ENCODE results near the gene NUCB1. TPM values are rescaled to one million over a fixed set of nuclear protein-coding genes. Genes with fewer than 3 reads are reported as not detected.

NUCB1 gene
- total and polyA plus RNA-seq, 9 of the 15 experiments (the other 6 are each of a cell fraction or from before 2014, with no cell fraction given) = 3.1 to 153 (median 71.7) TPM

DNA sequence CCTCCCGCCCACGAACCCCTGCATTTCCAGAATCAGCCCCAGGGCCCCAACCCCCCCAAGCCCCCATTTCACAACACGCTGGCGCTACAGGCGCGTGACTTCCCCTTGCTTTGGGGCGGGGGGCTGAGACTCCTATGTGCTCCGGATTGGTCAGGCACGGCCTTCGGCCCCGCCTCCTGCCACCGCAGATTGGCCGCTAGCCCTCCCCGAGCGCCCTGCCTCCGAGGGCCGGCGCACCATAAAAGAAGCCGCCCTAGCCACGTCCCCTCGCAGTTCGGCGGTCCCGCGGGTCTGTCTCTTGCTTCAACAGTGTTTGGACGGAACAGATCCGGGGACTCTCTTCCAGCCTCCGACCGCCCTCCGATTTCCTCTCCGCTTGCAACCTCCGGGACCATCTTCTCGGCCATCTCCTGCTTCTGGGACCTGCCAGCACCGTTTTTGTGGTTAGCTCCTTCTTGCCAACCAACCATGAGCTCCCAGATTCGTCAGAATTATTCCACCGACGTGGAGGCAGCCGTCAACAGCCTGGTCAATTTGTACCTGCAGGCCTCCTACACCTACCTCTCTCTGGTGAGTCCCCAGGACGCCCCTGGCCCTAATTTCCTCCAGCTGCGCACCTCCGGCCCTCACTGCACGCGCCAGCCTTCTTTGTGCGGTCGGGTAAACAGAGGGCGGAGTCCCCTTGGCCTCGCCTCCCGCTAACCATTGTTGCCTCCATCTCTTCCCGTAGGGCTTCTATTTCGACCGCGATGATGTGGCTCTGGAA, 65.1 kb downstream of the NUCB1 start, which contains the start of gene FTL (continued):
- no peak; the same call in 1 of the 2 replicates for TF ChIP-seq ZNF24 (IDR thresholded peaks at IDR 0.05)
- TF ChIP-seq SMARCE1 (IDR thresholded peaks at IDR 0.05) = no peak
- peak; percentile 68; the same call in 1 of the 2 replicates for TF ChIP-seq NBN (IDR thresholded peaks at IDR 0.05; ENCODE audit: low read depth)
- peak in 1 of 2 experiments; percentile 49; a peak in 1 of 4 replicates for TF ChIP-seq ETV6 (IDR thresholded peaks at IDR 0.05; ENCODE audit: borderline replicate concordance in 1 of 2, low read depth in 2 of 2, low read length in 1 of 2)
- peak; percentile 9; the same call in 1 of the 2 replicates for TF ChIP-seq ETV6 (CRISPR knock-in tag; IDR thresholded peaks at IDR 0.05; ENCODE audit: borderline replicate concordance)
- TF ChIP-seq, protein P1, sequence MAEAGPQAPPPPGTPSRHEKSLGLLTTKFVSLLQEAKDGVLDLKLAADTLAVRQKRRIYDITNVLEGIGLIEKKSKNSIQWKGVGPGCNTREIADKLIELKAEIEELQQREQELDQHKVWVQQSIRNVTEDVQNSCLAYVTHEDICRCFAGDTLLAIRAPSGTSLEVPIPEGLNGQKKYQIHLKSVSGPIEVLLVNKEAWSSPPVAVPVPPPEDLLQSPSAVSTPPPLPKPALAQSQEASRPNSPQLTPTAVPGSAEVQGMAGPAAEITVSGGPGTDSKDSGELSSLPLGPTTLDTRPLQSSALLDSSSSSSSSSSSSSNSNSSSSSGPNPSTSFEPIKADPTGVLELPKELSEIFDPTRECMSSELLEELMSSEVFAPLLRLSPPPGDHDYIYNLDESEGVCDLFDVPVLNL (CRISPR knock-in tag; IDR thresholded peaks at IDR 0.05; ENCODE audit: low read depth) = peak; percentile 32; the same call in 1 of the 2 replicates
- TF ChIP-seq, protein P2, sequence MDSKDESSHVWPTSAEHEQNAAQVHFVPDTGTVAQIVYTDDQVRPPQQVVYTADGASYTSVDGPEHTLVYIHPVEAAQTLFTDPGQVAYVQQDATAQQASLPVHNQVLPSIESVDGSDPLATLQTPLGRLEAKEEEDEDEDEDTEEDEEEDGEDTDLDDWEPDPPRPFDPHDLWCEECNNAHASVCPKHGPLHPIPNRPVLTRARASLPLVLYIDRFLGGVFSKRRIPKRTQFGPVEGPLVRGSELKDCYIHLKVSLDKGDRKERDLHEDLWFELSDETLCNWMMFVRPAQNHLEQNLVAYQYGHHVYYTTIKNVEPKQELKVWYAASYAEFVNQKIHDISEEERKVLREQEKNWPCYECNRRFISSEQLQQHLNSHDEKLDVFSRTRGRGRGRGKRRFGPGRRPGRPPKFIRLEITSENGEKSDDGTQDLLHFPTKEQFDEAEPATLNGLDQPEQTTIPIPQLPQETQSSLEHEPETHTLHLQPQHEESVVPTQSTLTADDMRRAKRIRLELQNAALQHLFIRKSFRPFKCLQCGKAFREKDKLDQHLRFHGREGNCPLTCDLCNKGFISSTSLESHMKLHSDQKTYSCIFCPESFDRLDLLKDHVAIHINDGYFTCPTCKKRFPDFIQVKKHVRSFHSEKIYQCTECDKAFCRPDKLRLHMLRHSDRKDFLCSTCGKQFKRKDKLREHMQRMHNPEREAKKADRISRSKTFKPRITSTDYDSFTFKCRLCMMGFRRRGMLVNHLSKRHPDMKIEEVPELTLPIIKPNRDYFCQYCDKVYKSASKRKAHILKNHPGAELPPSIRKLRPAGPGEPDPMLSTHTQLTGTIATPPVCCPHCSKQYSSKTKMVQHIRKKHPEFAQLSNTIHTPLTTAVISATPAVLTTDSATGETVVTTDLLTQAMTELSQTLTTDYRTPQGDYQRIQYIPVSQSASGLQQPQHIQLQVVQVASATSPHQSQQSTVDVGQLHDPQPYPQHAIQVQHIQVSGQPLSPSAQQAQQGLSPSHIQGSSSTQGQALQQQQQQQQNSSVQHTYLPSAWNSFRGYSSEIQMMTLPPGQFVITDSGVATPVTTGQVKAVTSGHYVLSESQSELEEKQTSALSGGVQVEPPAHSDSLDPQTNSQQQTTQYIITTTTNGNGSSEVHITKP (IDR thresholded peaks at IDR 0.05; ENCODE audit: partially characterized antibody) = peak; percentile 64
- peak; percentile 69; the same call in 1 of the 2 replicates for TF ChIP-seq KDM2B (CRISPR knock-in tag; IDR thresholded peaks at IDR 0.05)
- peak; percentile 98 for TF ChIP-seq DNMT1 (IDR thresholded peaks at IDR 0.05)
- TF ChIP-seq ZZZ3 (IDR thresholded peaks at IDR 0.05) = no peak
- TF ChIP-seq SRF (CRISPR knock-in tag; IDR thresholded peaks at IDR 0.05) = peak in 1 of 2 experiments; percentile 56; a peak in 1 of 4 replicates
- peak; percentile 34; the same call in 1 of the 2 replicates for TF ChIP-seq OTX1 (CRISPR knock-in tag; IDR thresholded peaks at IDR 0.05)
- peak; percentile 70 for TF ChIP-seq FOXJ2 (tag; IDR thresholded peaks at IDR 0.05)
- TF ChIP-seq CEBPG (CRISPR knock-in tag; IDR thresholded peaks at IDR 0.05) = peak; percentile 50; the same call in 1 of the 2 replicates
- peak; percentile 76 to 85; a peak in 3 of 4 replicates for TF ChIP-seq CEBPG (tag; conservative IDR thresholded peaks at IDR 0.05 in 1 of 2, IDR thresholded peaks at IDR 0.05 in 1 of 2)
- no peak for TF ChIP-seq SREBF1 (IDR thresholded peaks at IDR 0.05; ENCODE audit: borderline replicate concordance, low read depth, low read length)
- TF ChIP-seq CREM (IDR thresholded peaks at IDR 0.05; ENCODE audit: low read depth) = peak; percentile 69
- TF ChIP-seq ASH1L (IDR thresholded peaks at IDR 0.05; ENCODE audit: borderline replicate concordance, low read depth, partially characterized antibody) = peak; percentile 33
- TF ChIP-seq SLC30A9 (CRISPR knock-in tag; IDR thresholded peaks at IDR 0.05) = no peak
- TF ChIP-seq STAT5A (IDR thresholded peaks at IDR 0.05; ENCODE audit: borderline replicate concordance, low read length) = 0 out of 2 replicates have a peak, but pooled peaks have one; percentile 21
- TF ChIP-seq, protein P3, sequence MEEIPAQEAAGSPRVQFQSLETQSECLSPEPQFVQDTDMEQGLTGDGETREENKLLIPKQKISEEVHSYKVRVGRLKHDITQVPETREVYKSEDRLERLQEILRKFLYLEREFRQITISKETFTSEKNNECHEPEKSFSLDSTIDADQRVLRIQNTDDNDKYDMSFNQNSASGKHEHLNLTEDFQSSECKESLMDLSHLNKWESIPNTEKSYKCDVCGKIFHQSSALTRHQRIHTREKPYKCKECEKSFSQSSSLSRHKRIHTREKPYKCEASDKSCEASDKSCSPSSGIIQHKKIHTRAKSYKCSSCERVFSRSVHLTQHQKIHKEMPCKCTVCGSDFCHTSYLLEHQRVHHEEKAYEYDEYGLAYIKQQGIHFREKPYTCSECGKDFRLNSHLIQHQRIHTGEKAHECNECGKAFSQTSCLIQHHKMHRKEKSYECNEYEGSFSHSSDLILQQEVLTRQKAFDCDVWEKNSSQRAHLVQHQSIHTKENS (CRISPR knock-in tag; IDR thresholded peaks at IDR 0.05) = no peak
- TF ChIP-seq CHD1 (IDR thresholded peaks at IDR 0.05; ENCODE audit: low read length) = peak; percentile 100
- peak; percentile 100 for TF ChIP-seq POLR2B (IDR thresholded peaks at IDR 0.05; ENCODE audit: low read depth, partially characterized antibody)
